GM13977 (cell line): ENCODE results near the gene MRTFB.

Experiments
- DNase-seq: peaks from one replicate; pipeline ENCODE4 v3.0.0; 2012; ENCODE audit warnings: low spot score
- in situ Hi-C: fragments of 300-500 bp; cut with MboI; formaldehyde crosslinking; loops from one replicate; pipeline ENCODE4 v1.12.0; 2022; ENCODE audit warnings: low sequenced_read_pairs, low pct_unique_long_range_greater_than_20kb, mixed read lengths, inconsistent platforms; ENCODE audit not compliant: unreplicated experiment
- TF ChIP-seq, protein P1 (sequence below): IDR thresholded peaks from 2 replicates; pipeline ENCODE4 v1.5.1; 2012; ENCODE audit warnings: mild to moderate bottlenecking, control low read depth; ENCODE audit not compliant: insufficient read depth; ENCODE audit errors: extremely low read depth, missing control alignments

The MRTFB gene

DNA sequence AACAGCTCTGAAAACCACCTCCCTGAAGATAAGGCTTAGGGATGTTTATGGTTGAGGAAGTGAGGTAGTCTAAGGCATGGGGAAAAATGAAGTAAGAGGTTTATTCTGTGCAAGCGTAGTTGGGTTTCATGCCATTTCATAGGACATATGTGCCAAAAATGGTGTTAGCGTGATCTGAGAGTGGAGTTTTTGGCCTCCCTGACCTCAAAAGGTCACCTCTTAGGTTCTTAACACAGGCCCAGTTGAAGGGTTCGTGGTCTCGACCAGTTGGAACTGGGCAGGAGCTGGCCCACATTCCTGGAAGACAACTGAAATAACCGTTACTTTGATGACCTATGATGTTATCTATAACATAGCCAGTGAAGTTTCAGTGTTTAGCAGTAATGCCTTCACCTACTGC is 57.0 kb downstream of the MRTFB start:
- in situ Hi-C loops, result no loop called here
- no peak for DNase-seq
- TF ChIP-seq, protein P1, sequence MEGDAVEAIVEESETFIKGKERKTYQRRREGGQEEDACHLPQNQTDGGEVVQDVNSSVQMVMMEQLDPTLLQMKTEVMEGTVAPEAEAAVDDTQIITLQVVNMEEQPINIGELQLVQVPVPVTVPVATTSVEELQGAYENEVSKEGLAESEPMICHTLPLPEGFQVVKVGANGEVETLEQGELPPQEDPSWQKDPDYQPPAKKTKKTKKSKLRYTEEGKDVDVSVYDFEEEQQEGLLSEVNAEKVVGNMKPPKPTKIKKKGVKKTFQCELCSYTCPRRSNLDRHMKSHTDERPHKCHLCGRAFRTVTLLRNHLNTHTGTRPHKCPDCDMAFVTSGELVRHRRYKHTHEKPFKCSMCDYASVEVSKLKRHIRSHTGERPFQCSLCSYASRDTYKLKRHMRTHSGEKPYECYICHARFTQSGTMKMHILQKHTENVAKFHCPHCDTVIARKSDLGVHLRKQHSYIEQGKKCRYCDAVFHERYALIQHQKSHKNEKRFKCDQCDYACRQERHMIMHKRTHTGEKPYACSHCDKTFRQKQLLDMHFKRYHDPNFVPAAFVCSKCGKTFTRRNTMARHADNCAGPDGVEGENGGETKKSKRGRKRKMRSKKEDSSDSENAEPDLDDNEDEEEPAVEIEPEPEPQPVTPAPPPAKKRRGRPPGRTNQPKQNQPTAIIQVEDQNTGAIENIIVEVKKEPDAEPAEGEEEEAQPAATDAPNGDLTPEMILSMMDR, result no peak

DNA sequence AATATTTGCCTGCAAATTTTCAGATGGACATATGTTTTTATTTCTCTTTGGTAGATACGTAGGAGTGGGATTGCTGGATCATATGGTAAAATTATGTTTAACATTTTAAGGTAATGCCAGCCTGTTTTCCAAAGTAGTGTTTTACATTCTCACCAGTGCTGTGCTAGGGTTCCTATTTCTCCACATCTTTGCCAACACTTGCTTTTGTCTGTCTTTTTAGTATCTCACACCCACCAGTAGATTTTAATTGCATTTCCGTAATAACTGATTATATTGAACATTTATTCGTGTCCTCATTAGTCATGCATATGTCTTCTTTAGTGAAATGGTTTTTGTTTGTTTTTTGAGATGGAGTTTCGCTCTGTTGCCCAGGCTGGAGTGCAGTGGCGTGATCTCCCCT is 58.4 kb downstream of the MRTFB start:
- DNase-seq, result no peak
- TF ChIP-seq, protein P1, result no peak
- in situ Hi-C loops, result no loop called here

- no peak for DNase-seq
- in situ Hi-C loops, result no loop called here
- TF ChIP-seq, protein P1, result no peak
Observed at GRCh38 chr16:14131774-14132695, 60.9 kb downstream of the MRTFB start.

DNA sequence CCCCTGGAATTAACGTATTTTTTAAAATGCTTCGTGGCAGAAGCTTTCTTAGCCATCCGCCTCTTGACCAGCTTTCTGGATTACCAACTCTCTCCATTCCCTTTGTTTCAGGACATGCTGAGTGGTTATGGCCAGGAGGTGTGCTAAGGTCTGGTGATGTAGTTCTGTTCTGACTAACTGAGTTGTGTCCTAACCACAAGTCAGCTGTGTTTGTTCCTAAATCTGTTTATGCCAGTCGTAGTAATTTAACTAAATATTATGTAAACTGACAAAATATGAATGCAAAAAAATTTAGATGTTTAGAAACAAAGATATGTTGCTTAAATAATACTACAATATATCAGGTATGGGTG is 61.6 kb downstream of the MRTFB start:
- TF ChIP-seq, protein P1, result no peak
- DNase-seq, result peak; percentile 30
- in situ Hi-C loops, result no loop called here

DNA sequence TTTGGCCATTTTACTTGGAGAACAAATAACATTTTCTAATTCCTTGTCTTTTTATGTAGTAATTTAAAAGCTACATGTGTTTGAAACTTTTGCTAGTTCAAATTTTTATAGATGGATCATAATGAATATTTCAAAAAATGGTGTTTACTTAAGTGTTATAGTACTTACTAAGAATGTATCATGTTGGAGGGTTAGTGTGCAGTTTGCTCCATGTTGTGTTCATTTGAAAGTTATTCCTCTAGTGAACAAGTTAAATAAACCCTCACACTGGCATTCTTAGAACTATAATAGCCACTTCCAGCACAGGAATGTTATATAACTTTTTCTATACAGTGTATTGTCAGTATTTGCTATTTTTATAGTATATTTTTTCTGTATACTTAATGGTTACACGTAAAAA is 62.8 kb downstream of the MRTFB start:
- in situ Hi-C loops, result no loop called here
- no peak for DNase-seq
- TF ChIP-seq, protein P1, result no peak

- DNase-seq, result no peak
- in situ Hi-C loops, result no loop called here
- TF ChIP-seq, protein P1, result no peak
Observed at GRCh38 chr16:14135704-14136103, 64.6 kb downstream of the MRTFB start.
